Gastroesophageal sphincter (tissue), 4 donors: ENCODE data around the gene MYO1G. TPM values are rescaled to one million over a fixed set of nuclear protein-coding genes. Genes with fewer than 3 reads are reported as not detected.
A peak's percentile ranks its signal among the peaks of the same experiment; 100 is the strongest.

Source experiments
- ATAC-seq: fragments of 150-250 bp; one replicate; pipeline ENCODE4 v1.9.1; 2016; ENCODE audit warnings: mild to moderate bottlenecking, moderate library complexity
- H3K27ac ChIP-seq, 4 donors: fragments of 200-600 bp; sonication (generic) in 3 of 4; 1 replicate in 3 of 4; 2 replicates in 1 of 4; pipeline ENCODE4 v1.5.1; 2016 to 2019
- H3K27me3 ChIP-seq: fragments of 200-600 bp; sonication (generic); one replicate; pipeline ENCODE4 v1.5.1; 2019
- H3K36me3 ChIP-seq, 2 donors: fragments of 200-600 bp; sonication (generic); one replicate each; pipeline ENCODE4 v1.5.1; 2019; ENCODE audit warnings: control low read depth in 1 of 2
- H3K4me1 ChIP-seq, 3 donors: fragments of 200-600 bp; sonication (generic); 1 replicate in 2 of 3; 2 replicates in 1 of 3; pipeline ENCODE4 v1.5.1; 2016 to 2019; ENCODE audit warnings: control low read depth in 2 of 3
- H3K4me3 ChIP-seq, 2 donors: fragments of 200-600 bp; sonication (generic); one replicate each; pipeline ENCODE4 v1.5.1; 2019; ENCODE audit warnings: mild to moderate bottlenecking in 1 of 2, moderate library complexity in 1 of 2
- H3K9me3 ChIP-seq, 3 donors: fragments of 200-600 bp; sonication (generic); one replicate each; pipeline ENCODE4 v1.5.1; 2017 to 2019; ENCODE audit warnings: control low read depth in 2 of 3
- CTCF ChIP-seq, 4 experiments: fragments of 200-600 bp in 2 of 4; fragments of 450-650 bp in 2 of 4; sonication (generic) in 1 of 4; IDR thresholded peaks; one replicate each; pipeline ENCODE4 v1.5.1; 2017 to 2019; ENCODE audit warnings: antibody characterized with exemption in 4 of 4, mild to moderate bottlenecking in 2 of 4, moderate library complexity in 2 of 4
- EP300 ChIP-seq: sonication (generic); formaldehyde crosslinking; IDR thresholded peaks from one replicate; pipeline ENCODE4 v1.6.1; 2017; ENCODE audit warnings: antibody characterized with exemption, mild to moderate bottlenecking
- POLR2A ChIP-seq, 2 donors: fragments of 450-650 bp; IDR thresholded peaks; one replicate each; pipeline ENCODE4 v1.6.1; 2017; ENCODE audit warnings: antibody characterized with exemption in 2 of 2, mild to moderate bottlenecking in 2 of 2, moderate library complexity in 1 of 2
- POLR2AphosphoS5 ChIP-seq: sonication (generic); formaldehyde crosslinking; IDR thresholded peaks from one replicate; pipeline ENCODE4 v1.6.1; 2017; ENCODE audit warnings: antibody characterized with exemption
- WGBS, 2 donors: methylation state at CpG; one replicate each; pipeline ENCODE4 v1.1.5; 2018; ENCODE audit warnings: low coverage in 1 of 2; 5-methylcytosine and 5-hydroxymethylcytosine counted together
- total RNA-seq, 4 donors: library from RNA; depleted of rRNA; stranded (reverse); fragments of >200 nt; gene quantifications; one replicate each; pipeline ENCODE4 v1.1.0, GENCODE V29; 2016

The MYO1G gene
- total RNA-seq, 4 donors from 2014 or later, result 1.4 to 3.6 (median 2.0) TPM

DNA sequence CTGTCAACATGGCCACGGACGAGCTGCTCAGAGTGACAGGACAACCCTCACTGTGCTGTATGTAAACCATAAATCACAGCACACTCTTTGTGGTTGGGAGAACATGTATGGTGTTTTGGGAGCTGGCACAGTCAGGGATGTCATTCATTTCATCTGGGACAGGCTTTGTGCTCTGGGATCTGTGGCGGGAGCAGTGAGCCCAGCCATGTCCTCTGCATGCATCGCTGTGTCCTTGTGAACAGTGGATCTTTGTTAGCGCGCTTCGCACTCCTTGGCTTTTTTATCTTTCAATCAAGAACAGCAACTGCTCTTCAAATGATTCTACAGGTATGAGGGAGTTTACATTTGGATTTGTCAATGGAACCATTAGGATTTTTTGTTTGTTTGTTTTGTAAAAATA, 28.3 kb upstream of the MYO1G start:
- TF ChIP-seq EP300, result no peak
- TF ChIP-seq POLR2A (IDR thresholded peaks at IDR 0.05), result no peak
- TF ChIP-seq CTCF (IDR thresholded peaks at IDR 0.05), result no peak
- no peak for TF ChIP-seq POLR2AphosphoS5
- Histone ChIP-seq H3K4me3 (no peak overlapping the region), H3K9me3 (no peaks in the 10 kb centered on the region), H3K27me3 (no peaks in the 10 kb centered on the region), H3K36me3 (peaks cover 0 to 20% of the 10 kb centered on the region in 2 donors), H3K27ac (no peak overlapping the region), H3K4me1 (peaks cover 0 to 21% (median 0%) of the 10 kb centered on the region in 3 donors)
- 80 to 95% methylated on average over 5 to 7 of the region's 7 CpGs for WGBS, 2 donors
- no peak for ATAC-seq

DNA sequence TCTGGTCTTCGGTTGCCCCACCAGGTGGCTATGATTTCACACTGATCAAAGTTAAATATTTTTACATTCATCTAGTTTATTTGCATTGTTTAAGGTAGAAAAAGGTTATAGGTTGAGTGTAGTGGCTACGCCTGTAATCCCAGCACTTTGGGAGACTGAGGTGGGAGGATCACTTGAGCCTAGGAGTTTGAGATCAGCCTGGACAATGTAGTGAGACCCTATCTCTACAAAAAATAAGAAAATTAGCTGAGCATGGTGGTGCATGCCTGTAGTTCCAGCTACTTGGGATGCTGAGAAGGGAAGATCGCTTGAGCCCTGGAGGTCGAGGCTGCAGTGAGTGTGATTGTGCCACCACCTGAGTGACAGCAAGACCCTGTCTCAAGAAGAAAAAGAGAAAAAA, 25.0 kb upstream of the MYO1G start:
- Histone ChIP-seq H3K9me3 (no peaks in the 10 kb centered on the region), H3K4me3 (no peak overlapping the region), H3K27me3 (no peaks in the 10 kb centered on the region), H3K36me3 (peaks cover 0 to 14% of the 10 kb centered on the region in 2 donors), H3K27ac (no peak overlapping the region), H3K4me1 (peaks cover 0 to 36% (median 11%) of the 10 kb centered on the region in 3 donors)
- ATAC-seq, result no peak
- TF ChIP-seq POLR2A (IDR thresholded peaks at IDR 0.05), result no peak
- TF ChIP-seq POLR2AphosphoS5, result no peak
- no peak for TF ChIP-seq CTCF (IDR thresholded peaks at IDR 0.05)
- no peak for TF ChIP-seq EP300
- WGBS, 2 donors, result 95 to 100% methylated on average over 3 to 4 of the region's 4 CpGs

- H3K4me1 ChIP-seq, result peaks cover 0 to 34% (median 11%) of the 10 kb centered on the region in 3 donors
- no peaks in the 10 kb centered on the region for H3K9me3 ChIP-seq
- no peaks in the 10 kb centered on the region for H3K27me3 ChIP-seq
- TF ChIP-seq POLR2AphosphoS5 (no peak), CTCF (IDR thresholded peaks at IDR 0.05) (no peak), POLR2A (IDR thresholded peaks at IDR 0.05) (no peak), EP300 (no peak)
- peaks cover 0 to 13% of the 10 kb centered on the region in 2 donors for H3K36me3 ChIP-seq
- WGBS, 2 donors, result 9 to 34% methylated on average over 1 to 2 of the region's 2 CpGs
- peak overlapping the region in 1 of 4 donors; percentile 92 for H3K27ac ChIP-seq
- no peak for ATAC-seq
- no peak overlapping the region for H3K4me3 ChIP-seq
Observed at GRCh38 chr7:45001826-45002225, 23.0 kb upstream of the MYO1G start.

GRCh38 chr7:45001138-45001694, 22.4 kb upstream of the MYO1G start:
- H3K4me3 ChIP-seq, result peak overlapping the region; percentile 75 to 90
- H3K36me3 ChIP-seq, result peaks cover 0 to 7% of the 10 kb centered on the region in 2 donors
- ATAC-seq, result no peak
- H3K9me3 ChIP-seq, result no peaks in the 10 kb centered on the region
- TF ChIP-seq POLR2A (IDR thresholded peaks at IDR 0.05), result no peak
- H3K27me3 ChIP-seq, result no peaks in the 10 kb centered on the region
- 39 to 40% methylated on average over 8 to 10 of the region's 10 CpGs for WGBS, 2 donors
- H3K27ac ChIP-seq, result peak overlapping the region in 3 of 4 donors; percentile 92 to 97 (median 94)
- peaks cover 0 to 33% (median 11%) of the 10 kb centered on the region in 3 donors for H3K4me1 ChIP-seq

- peak within 1 kb of the TSS; percentile 75 to 90 for H3K4me3 ChIP-seq
- H3K36me3 ChIP-seq, result no peaks in the 10 kb centered on the region
- H3K4me1 ChIP-seq, result peaks cover 0 to 33% (median 11%) of the 10 kb centered on the region in 3 donors
- peak; percentile 37 for ATAC-seq
- TF ChIP-seq POLR2A (IDR thresholded peaks at IDR 0.05) (peak; percentile 28 to 46), EP300 (no peak)
- no peaks in the 10 kb centered on the region for H3K9me3 ChIP-seq
- H3K27me3 ChIP-seq, result no peaks in the 10 kb centered on the region
- 0 to 3% methylated on average over 2 to 5 of the region's 77 CpGs for WGBS, 2 donors
- peak within 1 kb of the TSS; percentile 90 to 97 (median 93) for H3K27ac ChIP-seq
Observed at GRCh38 chr7:45000093-45001032, 21.5 kb upstream of the MYO1G start, which contains the start of gene CCM2. CCM2 (plus strand) TSS chr7:45000201; CDS start chr7:45000334, 133 bp downstream.
